Neural progenitor cell (in vitro differentiated cells): ENCODE data around the gene ZNF544. TPM values are rescaled to one million over a fixed set of nuclear protein-coding genes. Genes with fewer than 3 reads are reported as not detected.

Experiments
- DNase-seq: peaks from one replicate; pipeline ENCODE4 v3.0.0-alpha.2; 2016; ENCODE audit warnings: low spot score
- H2AFZ ChIP-seq: fragments of 200-600 bp; sonication (generic); replicated peaks from 2 replicates; pipeline ENCODE4 v1.6.1; 2016; ENCODE audit warnings: antibody characterized with exemption
- H3F3A ChIP-seq: fragments of 200-600 bp; sonication (generic); 2 replicates; pipeline ENCODE4 v1.6.1; 2016; ENCODE audit warnings: antibody characterized with exemption, low read depth
- H3K27ac ChIP-seq: fragments of 200-600 bp; sonication (generic); 2 replicates; pipeline ENCODE4 v1.5.1; 2016; ENCODE audit warnings: mild to moderate bottlenecking
- H3K27me3 ChIP-seq: fragments of 200-600 bp; sonication (generic); 2 replicates; pipeline ENCODE4 v1.6.1; 2016; ENCODE audit warnings: mild to moderate bottlenecking, moderate library complexity
- H3K36me3 ChIP-seq: fragments of 200-600 bp; sonication (generic); 2 replicates; pipeline ENCODE4 v1.5.1; 2016
- H3K4me1 ChIP-seq: fragments of 200-600 bp; sonication (generic); 2 replicates; pipeline ENCODE4 v1.6.1; 2016; ENCODE audit warnings: mixed run types
- H3K4me2 ChIP-seq: fragments of 200-600 bp; sonication (generic); 2 replicates; pipeline ENCODE4 v1.6.1; 2016
- H3K4me3 ChIP-seq: fragments of 200-600 bp; sonication (generic); 2 replicates; pipeline ENCODE4 v1.5.1; 2016
- H3K79me2 ChIP-seq: fragments of 200-600 bp; sonication (generic); 2 replicates; pipeline ENCODE4 v1.6.1; 2016; ENCODE audit warnings: low read depth
- H3K9ac ChIP-seq: fragments of 200-600 bp; sonication (generic); 2 replicates; pipeline ENCODE4 v1.6.1; 2016
- H3K9me3 ChIP-seq: fragments of 200-600 bp; sonication (generic); 2 replicates; pipeline ENCODE4 v1.5.1; 2016; ENCODE audit warnings: low read depth
- H4K20me1 ChIP-seq: fragments of 200-600 bp; sonication (generic); 2 replicates; pipeline ENCODE4 v1.6.1; 2016; ENCODE audit warnings: low read depth
- H3K27ac Mint-ChIP-seq: 3 replicates; pipeline ENCODE4 v1.8.0; 2021; ENCODE audit warnings: mixed read lengths
- H3K27me3 Mint-ChIP-seq: 2 replicates; pipeline ENCODE4 v1.8.0; 2022; ENCODE audit warnings: low read depth, mild to moderate bottlenecking, inconsistent platforms, moderate library complexity, mixed read lengths; ENCODE audit not compliant: insufficient read depth
- H3K36me3 Mint-ChIP-seq: 3 replicates; pipeline ENCODE4 v1.8.0; 2021; ENCODE audit warnings: mixed read lengths
- H3K4me1 Mint-ChIP-seq: 3 replicates; pipeline ENCODE4 v1.8.0; 2021; ENCODE audit warnings: mixed read lengths
- H3K4me3 Mint-ChIP-seq: 3 replicates; pipeline ENCODE4 v1.8.0; 2021; ENCODE audit warnings: mild to moderate bottlenecking, moderate library complexity, mixed read lengths
- H3K9me3 Mint-ChIP-seq: 3 replicates; pipeline ENCODE4 v1.8.0; 2020; ENCODE audit warnings: mixed read lengths
- EZH2 ChIP-seq: fragments of 200-600 bp; sonication (generic); IDR thresholded peaks from 2 replicates; pipeline ENCODE4 v1.6.1; 2017; ENCODE audit warnings: antibody characterized with exemption, mild to moderate bottlenecking, moderate library complexity
- EZH2phosphoT487 ChIP-seq: fragments of 200-600 bp; sonication (generic); IDR thresholded peaks from 2 replicates; pipeline ENCODE4 v1.6.1; 2017; ENCODE audit warnings: antibody characterized with exemption
- total RNA-seq: library from RNA; depleted of rRNA; stranded (reverse); fragments of >200 nt; gene quantifications from 2 replicates; pipeline ENCODE4 v1.2.3, GENCODE V29; 2015; ENCODE audit warnings: low replicate concordance
- TF ChIP-seq, protein P1 (sequence below): fragments of 200-600 bp; sonication (generic); IDR thresholded peaks from 2 replicates; pipeline ENCODE4 v1.5.1; 2017; ENCODE audit warnings: antibody characterized with exemption, mild to moderate bottlenecking

The ZNF544 gene
- total RNA-seq, 1 donor from 2014 or later, result 86.0 TPM

DNA sequence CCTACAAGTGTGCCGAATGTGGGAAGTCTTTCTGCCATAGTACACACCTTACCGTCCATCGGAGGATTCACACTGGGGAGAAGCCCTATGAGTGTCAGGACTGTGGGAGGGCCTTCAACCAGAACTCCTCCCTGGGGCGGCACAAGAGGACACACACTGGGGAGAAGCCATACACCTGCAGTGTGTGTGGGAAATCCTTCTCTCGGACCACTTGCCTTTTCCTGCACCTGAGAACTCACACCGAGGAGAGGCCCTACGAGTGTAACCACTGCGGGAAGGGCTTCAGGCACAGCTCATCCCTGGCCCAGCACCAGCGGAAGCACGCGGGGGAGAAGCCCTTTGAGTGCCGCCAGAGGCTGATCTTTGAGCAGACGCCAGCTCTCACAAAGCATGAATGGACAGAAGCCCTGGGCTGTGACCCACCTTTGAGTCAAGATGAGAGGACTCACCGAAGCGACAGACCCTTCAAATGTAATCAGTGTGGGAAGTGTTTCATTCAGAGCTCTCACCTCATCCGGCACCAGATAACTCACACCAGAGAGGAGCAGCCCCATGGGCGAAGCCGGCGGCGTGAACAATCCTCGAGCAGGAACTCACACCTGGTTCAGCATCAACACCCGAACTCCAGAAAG lies 66.1 kb downstream of the ZNF544 start:
- Mint-ChIP-seq H3K36me3 (peaks cover 87% of the 10 kb centered on the region), H3K4me1 (no peaks in the 10 kb centered on the region), H3K9me3 (peaks cover 88% of the 10 kb centered on the region), H3K27me3 (peaks cover 17% of the 10 kb centered on the region), H3K27ac (no peak overlapping the region), H3K4me3 (no peak overlapping the region)
- Histone ChIP-seq H4K20me1 (peaks cover 2% of the 10 kb centered on the region), H3K79me2 (peaks cover 82% of the 10 kb centered on the region), H3K9ac (no peak overlapping the region), H2AFZ (no peak overlapping the region), H3K4me1 (no peaks in the 10 kb centered on the region), H3K27me3 (no peaks in the 10 kb centered on the region), H3K27ac (no peak overlapping the region), H3F3A (no peaks in the 10 kb centered on the region), H3K9me3 (no peaks in the 10 kb centered on the region), H3K4me2 (no peak overlapping the region), H3K36me3 (peaks cover 12% of the 10 kb centered on the region), H3K4me3 (no peak overlapping the region)
- no peak for TF ChIP-seq EZH2phosphoT487
- no peak for TF ChIP-seq EZH2
- TF ChIP-seq, protein P1, sequence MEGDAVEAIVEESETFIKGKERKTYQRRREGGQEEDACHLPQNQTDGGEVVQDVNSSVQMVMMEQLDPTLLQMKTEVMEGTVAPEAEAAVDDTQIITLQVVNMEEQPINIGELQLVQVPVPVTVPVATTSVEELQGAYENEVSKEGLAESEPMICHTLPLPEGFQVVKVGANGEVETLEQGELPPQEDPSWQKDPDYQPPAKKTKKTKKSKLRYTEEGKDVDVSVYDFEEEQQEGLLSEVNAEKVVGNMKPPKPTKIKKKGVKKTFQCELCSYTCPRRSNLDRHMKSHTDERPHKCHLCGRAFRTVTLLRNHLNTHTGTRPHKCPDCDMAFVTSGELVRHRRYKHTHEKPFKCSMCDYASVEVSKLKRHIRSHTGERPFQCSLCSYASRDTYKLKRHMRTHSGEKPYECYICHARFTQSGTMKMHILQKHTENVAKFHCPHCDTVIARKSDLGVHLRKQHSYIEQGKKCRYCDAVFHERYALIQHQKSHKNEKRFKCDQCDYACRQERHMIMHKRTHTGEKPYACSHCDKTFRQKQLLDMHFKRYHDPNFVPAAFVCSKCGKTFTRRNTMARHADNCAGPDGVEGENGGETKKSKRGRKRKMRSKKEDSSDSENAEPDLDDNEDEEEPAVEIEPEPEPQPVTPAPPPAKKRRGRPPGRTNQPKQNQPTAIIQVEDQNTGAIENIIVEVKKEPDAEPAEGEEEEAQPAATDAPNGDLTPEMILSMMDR, result no peak
- DNase-seq, result no peak

DNA sequence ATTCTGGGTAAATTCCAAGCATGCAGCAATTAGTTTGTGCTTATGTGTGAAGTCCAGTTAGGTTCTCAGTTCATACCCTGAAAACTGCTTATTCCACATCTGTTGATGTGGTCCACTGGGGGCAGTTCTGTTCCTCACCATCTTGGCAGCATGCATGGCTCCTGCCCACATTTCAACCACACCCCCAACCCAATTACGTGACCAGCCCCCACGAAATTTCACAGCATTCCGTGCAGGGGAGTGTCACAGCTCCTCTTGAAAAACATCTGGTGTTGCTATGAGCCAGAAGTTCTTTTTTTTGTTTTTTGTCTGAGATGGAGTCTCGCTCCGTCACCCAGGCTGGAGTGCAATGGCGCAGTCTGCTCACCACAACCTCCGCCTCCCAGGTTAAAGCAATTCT lies 67.4 kb downstream of the ZNF544 start:
- H3K36me3 ChIP-seq, result peaks cover 12% of the 10 kb centered on the region

DNA sequence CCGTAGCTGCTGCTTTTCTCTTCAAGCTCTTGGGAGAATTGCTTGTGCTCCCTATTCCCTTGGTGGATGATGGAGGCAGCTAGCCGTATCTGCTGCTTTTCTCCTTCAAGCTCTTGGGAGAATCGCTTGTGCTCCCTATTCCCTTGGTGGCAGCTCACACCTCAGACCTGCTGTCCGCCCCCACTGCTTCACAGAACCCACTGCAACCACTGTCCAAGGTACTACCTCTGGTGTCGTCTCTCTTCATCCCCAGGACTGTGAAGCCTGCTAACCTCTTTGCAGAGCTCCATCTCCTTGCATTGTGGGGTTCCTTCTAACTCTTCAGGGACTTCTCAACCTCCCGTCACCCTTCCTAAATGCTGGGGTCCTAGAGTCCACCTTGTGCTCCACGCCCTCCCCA lies 71.9 kb downstream of the ZNF544 start:
- Mint-ChIP-seq H3K27ac (no peak overlapping the region), H3K27me3 (peaks cover 8% of the 10 kb centered on the region), H3K36me3 (peaks cover 70% of the 10 kb centered on the region), H3K9me3 (peaks cover 57% of the 10 kb centered on the region), H3K4me1 (peaks cover 10% of the 10 kb centered on the region), H3K4me3 (no peak overlapping the region)
- Histone ChIP-seq H3K36me3 (peaks cover 9% of the 10 kb centered on the region), H3F3A (peaks cover 31% of the 10 kb centered on the region), H3K4me2 (no peak overlapping the region), H2AFZ (no peak overlapping the region), H3K27ac (no peak overlapping the region), H3K9ac (no peak overlapping the region), H3K27me3 (no peaks in the 10 kb centered on the region), H3K4me3 (no peak overlapping the region), H4K20me1 (peaks cover 39% of the 10 kb centered on the region), H3K9me3 (no peaks in the 10 kb centered on the region), H3K79me2 (peaks cover 55% of the 10 kb centered on the region), H3K4me1 (peaks cover 4% of the 10 kb centered on the region)
- TF ChIP-seq, protein P1, result no peak
- TF ChIP-seq EZH2, result no peak
- no peak for TF ChIP-seq EZH2phosphoT487
- no peak for DNase-seq

More for the DNA sequence above, 67.4 kb downstream of the ZNF544 start:
- Histone ChIP-seq H3K4me3 (no peak overlapping the region), H3K27me3 (no peaks in the 10 kb centered on the region), H3K79me2 (peaks cover 87% of the 10 kb centered on the region), H3K9ac (no peak overlapping the region), H4K20me1 (peaks cover 14% of the 10 kb centered on the region), H3K4me1 (no peaks in the 10 kb centered on the region), H2AFZ (no peak overlapping the region), H3K4me2 (no peak overlapping the region), H3K9me3 (no peaks in the 10 kb centered on the region), H3K27ac (no peak overlapping the region), H3F3A (no peaks in the 10 kb centered on the region)
- no peaks in the 10 kb centered on the region for H3K4me1 Mint-ChIP-seq
- H3K27me3 Mint-ChIP-seq, result peaks cover 16% of the 10 kb centered on the region
- H3K27ac Mint-ChIP-seq, result no peak overlapping the region
- TF ChIP-seq EZH2 (no peak), EZH2phosphoT487 (no peak)
- TF ChIP-seq, protein P1, result no peak
- no peak overlapping the region for H3K4me3 Mint-ChIP-seq
- DNase-seq, result no peak
- H3K9me3 Mint-ChIP-seq, result peaks cover 89% of the 10 kb centered on the region
- peaks cover 91% of the 10 kb centered on the region for H3K36me3 Mint-ChIP-seq
